Hepatocyte (in vitro differentiated cells): ENCODE results near the gene RAPSN. TPM values are rescaled to one million over a fixed set of nuclear protein-coding genes. Genes with fewer than 3 reads are reported as not detected.

Experiments used
- DNase-seq: peaks from one replicate; pipeline ENCODE4 v3.0.0-alpha.2; 2016; ENCODE audit warnings: low spot score
- H2AFZ ChIP-seq: fragments of 200-600 bp; sonication (generic); 2 replicates; pipeline ENCODE4 v1.6.0; 2016; ENCODE audit warnings: antibody characterized with exemption, mild to moderate bottlenecking
- H3K27ac ChIP-seq: fragments of 200-600 bp; sonication (generic); 2 replicates; pipeline ENCODE4 v1.5.1; 2016; ENCODE audit warnings: mild to moderate bottlenecking
- H3K27me3 ChIP-seq: fragments of 200-600 bp; sonication (generic); 2 replicates; pipeline ENCODE4 v1.6.1; 2016
- H3K36me3 ChIP-seq: fragments of 200-600 bp; sonication (generic); replicated peaks from 2 replicates; pipeline ENCODE4 v1.5.1; 2016; ENCODE audit warnings: low read depth; ENCODE audit not compliant: insufficient read depth
- H3K4me1 ChIP-seq: fragments of 200-600 bp; sonication (generic); 2 replicates; pipeline ENCODE4 v1.5.1; 2016; ENCODE audit warnings: mild to moderate bottlenecking, moderate library complexity; ENCODE audit not compliant: insufficient read depth
- H3K4me2 ChIP-seq: fragments of 200-600 bp; sonication (generic); 2 replicates; pipeline ENCODE4 v1.6.0; 2016
- H3K4me3 ChIP-seq: fragments of 200-600 bp; sonication (generic); 2 replicates; pipeline ENCODE4 v1.5.1; 2016; ENCODE audit warnings: mild to moderate bottlenecking
- H3K79me2 ChIP-seq: fragments of 200-600 bp; sonication (generic); 2 replicates; pipeline ENCODE4 v1.6.0; 2017; ENCODE audit warnings: mild to moderate bottlenecking
- H3K9me2 ChIP-seq: fragments of 200-600 bp; sonication (generic); replicated peaks from 2 replicates; pipeline ENCODE4 v1.6.0; 2017; ENCODE audit warnings: mild to moderate bottlenecking; ENCODE audit not compliant: insufficient read depth
- H3K9me3 ChIP-seq: fragments of 200-600 bp; sonication (generic); 2 replicates; pipeline ENCODE4 v1.5.1; 2016; ENCODE audit warnings: low read depth, mild to moderate bottlenecking
- H4K20me1 ChIP-seq: fragments of 200-600 bp; sonication (generic); 2 replicates; pipeline ENCODE4 v1.6.0; 2016; ENCODE audit warnings: mild to moderate bottlenecking; ENCODE audit not compliant: insufficient read depth, poor library complexity, severe bottlenecking
- CTCF ChIP-seq: fragments of 200-600 bp; sonication (generic); IDR thresholded peaks from 2 replicates; pipeline ENCODE4 v1.5.1; 2016; ENCODE audit warnings: antibody characterized with exemption, mild to moderate bottlenecking; ENCODE audit not compliant: poor library complexity
- EZH2 ChIP-seq: fragments of 200-600 bp; sonication (generic); IDR thresholded peaks from 2 replicates; pipeline ENCODE4 v1.6.1; 2016; ENCODE audit warnings: antibody characterized with exemption, mild to moderate bottlenecking, borderline replicate concordance
- EZH2phosphoT487 ChIP-seq: fragments of 200-600 bp; sonication (generic); IDR thresholded peaks from one replicate; pipeline ENCODE4 v1.6.1; 2018; ENCODE audit warnings: antibody characterized with exemption, mild to moderate bottlenecking, low read depth, moderate library complexity; ENCODE audit not compliant: unreplicated experiment, severe bottlenecking
- WGBS: methylation state at CpG from one replicate; pipeline ENCODE4 v1.1.6; 2016; ENCODE audit warnings: low lambda C conversion rate; ENCODE audit errors: missing lambda C conversion rate; 5-methylcytosine and 5-hydroxymethylcytosine counted together
- polyA plus RNA-seq: library from polyadenylated mRNA; unstranded; fragments of >200 nt; fragmentation: Nextera tagmentation; extraction: Ambion mirVana; gene quantifications from 2 replicates; pipeline ENCODE4 v1.2.1, GENCODE V29; 2016
- total RNA-seq: library from RNA; depleted of rRNA; stranded (reverse); fragments of >200 nt; gene quantifications from 2 replicates; pipeline ENCODE4 v1.2.3, GENCODE V29; 2014

Gene RAPSN
- total and polyA plus RNA-seq, 2 experiments from 2014 or later = 0.46 TPM; not detected in 1

- WGBS = 91% methylated on average over 1 of the region's 1 CpG
- Histone ChIP-seq H3K9me2 (no peaks in the 10 kb centered on the region), H3K27ac (no peak overlapping the region), H4K20me1 (no peaks in the 10 kb centered on the region), H3K36me3 (peaks cover 16% of the 10 kb centered on the region), H2AFZ (no peak overlapping the region), H3K4me3 (no peak overlapping the region), H3K9me3 (no peaks in the 10 kb centered on the region), H3K79me2 (peaks cover 26% of the 10 kb centered on the region), H3K4me2 (no peak overlapping the region), H3K27me3 (no peaks in the 10 kb centered on the region), H3K4me1 (peaks cover 6% of the 10 kb centered on the region)
- no peak for DNase-seq
- TF ChIP-seq EZH2phosphoT487 (no peak), CTCF (no peak), EZH2 (no peak)
Measured at GRCh38 chr11:47483457-47483856, 34.5 kb upstream of the RAPSN start.

GRCh38 chr11:47480762-47481161 lies 31.8 kb upstream of the RAPSN start:
- no peaks in the 10 kb centered on the region for H3K9me2 ChIP-seq
- 90% methylated on average over 6 of the region's 6 CpGs for WGBS
- peaks cover 19% of the 10 kb centered on the region for H3K36me3 ChIP-seq
- no peaks in the 10 kb centered on the region for H3K27me3 ChIP-seq
- H3K4me1 ChIP-seq = no peaks in the 10 kb centered on the region
- no peaks in the 10 kb centered on the region for H4K20me1 ChIP-seq
- DNase-seq = no peak
- H3K4me3 ChIP-seq = no peak overlapping the region
- no peak overlapping the region for H3K27ac ChIP-seq
- no peak overlapping the region for H3K4me2 ChIP-seq
- no peak overlapping the region for H2AFZ ChIP-seq
- TF ChIP-seq EZH2phosphoT487 = no peak
- no peak for TF ChIP-seq EZH2
- no peak for TF ChIP-seq CTCF
- H3K9me3 ChIP-seq = no peaks in the 10 kb centered on the region
- peaks cover 15% of the 10 kb centered on the region for H3K79me2 ChIP-seq

DNA sequence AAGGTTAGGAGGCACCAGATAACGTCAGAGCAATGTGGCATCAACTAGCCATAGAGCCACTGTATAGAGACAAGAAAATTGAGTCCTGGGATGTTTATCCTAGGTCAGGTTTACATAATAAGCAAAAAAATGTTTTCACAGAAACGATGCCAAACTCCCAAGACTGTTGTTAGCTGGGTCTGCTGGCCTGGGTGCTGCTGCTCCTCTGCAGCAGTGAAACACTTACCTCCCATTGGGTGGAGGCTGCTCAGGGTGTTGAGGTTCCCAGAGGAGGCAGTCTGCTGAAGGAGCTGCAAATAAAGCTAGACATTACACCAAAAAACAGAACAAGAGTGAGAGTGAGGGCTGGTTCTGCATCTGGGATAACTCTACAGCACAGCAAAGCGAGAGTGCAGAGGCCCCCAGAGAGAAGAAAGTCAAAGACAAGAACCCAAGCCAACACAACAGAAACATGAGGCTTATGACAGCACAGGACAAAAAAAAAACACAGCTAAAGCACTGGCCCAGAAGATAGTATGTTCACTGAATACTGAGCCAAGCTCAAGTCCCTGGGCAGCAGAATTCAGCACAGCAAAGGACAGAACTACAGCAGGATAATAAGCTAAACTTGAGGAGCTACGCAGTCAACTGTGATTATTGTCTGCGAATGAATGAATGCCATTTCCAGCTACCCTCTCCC lies 29.9 kb upstream of the RAPSN start:
- H3K9me2 ChIP-seq = no peaks in the 10 kb centered on the region
- H3K9me3 ChIP-seq = no peaks in the 10 kb centered on the region
- H3K79me2 ChIP-seq = peaks cover 13% of the 10 kb centered on the region
- no peak overlapping the region for H2AFZ ChIP-seq
- H3K36me3 ChIP-seq = peaks cover 16% of the 10 kb centered on the region
- H3K4me1 ChIP-seq = no peaks in the 10 kb centered on the region
- no peak overlapping the region for H3K4me2 ChIP-seq
- no peak overlapping the region for H3K27ac ChIP-seq
- TF ChIP-seq EZH2 (no peak), EZH2phosphoT487 (no peak), CTCF (no peak)
- H3K27me3 ChIP-seq = no peaks in the 10 kb centered on the region
- no peak overlapping the region for H3K4me3 ChIP-seq
- H4K20me1 ChIP-seq = no peaks in the 10 kb centered on the region
- DNase-seq = no peak
- 97% methylated on average over 5 of the region's 5 CpGs for WGBS
